ENCODE data around the gene GGT6. TPM values are rescaled to one million over a fixed set of nuclear protein-coding genes. Genes with fewer than 3 reads are reported as not detected.

GGT6 gene
- total RNA-seq, 1 donor, result not detected

- H3K36me3 ChIP-seq (ENCODE audit: insufficient read depth, low read length), result no peaks in the 10 kb centered on the region
- no peak overlapping the region for H3K4me3 ChIP-seq (ENCODE audit: insufficient read depth, low read length)
- H3K27ac ChIP-seq (ENCODE audit: low read depth, low read length), result no peak overlapping the region
- H3K9me3 ChIP-seq (ENCODE audit: low read depth, low read length), result no peaks in the 10 kb centered on the region
- H3K4me2 ChIP-seq (ENCODE audit: insufficient read depth, low read length), result no peak overlapping the region
- H2AFZ ChIP-seq (ENCODE audit: low read length), result no peak overlapping the region
- no peak for DNase-seq (ENCODE audit: insufficient read length, low spot score, missing footprints)
- H4K20me1 ChIP-seq (ENCODE audit: insufficient read depth, low read length), result no peaks in the 10 kb centered on the region
- H3K4me1 ChIP-seq (ENCODE audit: insufficient read depth, low read length), result peaks cover 5% of the 10 kb centered on the region
- H3K27me3 ChIP-seq (ENCODE audit: insufficient read depth, low read length), result no peaks in the 10 kb centered on the region
- no peaks in the 10 kb centered on the region for H3K79me2 ChIP-seq (ENCODE audit: insufficient read depth, low read length)
- no peak for TF ChIP-seq CTCF (IDR thresholded peaks at IDR 0.05; ENCODE audit: extremely low read depth, low read depth, low read length)
Measured at GRCh38 chr17:4511199-4511932, 49.0 kb downstream of the GGT6 start.

DNA sequence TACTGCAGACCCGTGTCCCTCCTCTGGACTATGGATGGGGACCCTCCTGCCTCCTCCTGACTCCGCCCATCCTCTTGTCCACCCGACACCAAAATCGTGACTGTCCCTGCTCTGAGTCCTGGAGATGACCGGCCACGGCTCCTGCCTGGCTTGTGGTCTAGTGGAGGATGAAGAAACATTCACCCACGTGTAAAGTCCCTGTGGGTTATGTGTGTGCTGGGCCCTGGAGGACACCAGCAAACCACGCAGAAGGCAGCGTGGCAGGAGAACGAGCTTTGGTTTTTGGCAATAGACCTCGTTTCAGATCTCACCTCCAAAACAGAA lies 49.8 kb downstream of the GGT6 start:
- no peak overlapping the region for H3K4me2 ChIP-seq (ENCODE audit: insufficient read depth, low read length)
- no peak overlapping the region for H3K4me3 ChIP-seq (ENCODE audit: insufficient read depth, low read length)
- peaks cover 5% of the 10 kb centered on the region for H3K4me1 ChIP-seq (ENCODE audit: insufficient read depth, low read length)
- no peaks in the 10 kb centered on the region for H3K9me3 ChIP-seq (ENCODE audit: low read depth, low read length)
- no peak overlapping the region for H3K27ac ChIP-seq (ENCODE audit: low read depth, low read length)
- no peak for DNase-seq (ENCODE audit: insufficient read length, low spot score, missing footprints)
- H3K36me3 ChIP-seq (ENCODE audit: insufficient read depth, low read length), result no peaks in the 10 kb centered on the region
- H2AFZ ChIP-seq (ENCODE audit: low read length), result no peak overlapping the region
- H4K20me1 ChIP-seq (ENCODE audit: insufficient read depth, low read length), result no peaks in the 10 kb centered on the region
- H3K79me2 ChIP-seq (ENCODE audit: insufficient read depth, low read length), result no peaks in the 10 kb centered on the region
- H3K27me3 ChIP-seq (ENCODE audit: insufficient read depth, low read length), result no peaks in the 10 kb centered on the region
- no peak for TF ChIP-seq CTCF (IDR thresholded peaks at IDR 0.05; ENCODE audit: extremely low read depth, low read depth, low read length)

DNA sequence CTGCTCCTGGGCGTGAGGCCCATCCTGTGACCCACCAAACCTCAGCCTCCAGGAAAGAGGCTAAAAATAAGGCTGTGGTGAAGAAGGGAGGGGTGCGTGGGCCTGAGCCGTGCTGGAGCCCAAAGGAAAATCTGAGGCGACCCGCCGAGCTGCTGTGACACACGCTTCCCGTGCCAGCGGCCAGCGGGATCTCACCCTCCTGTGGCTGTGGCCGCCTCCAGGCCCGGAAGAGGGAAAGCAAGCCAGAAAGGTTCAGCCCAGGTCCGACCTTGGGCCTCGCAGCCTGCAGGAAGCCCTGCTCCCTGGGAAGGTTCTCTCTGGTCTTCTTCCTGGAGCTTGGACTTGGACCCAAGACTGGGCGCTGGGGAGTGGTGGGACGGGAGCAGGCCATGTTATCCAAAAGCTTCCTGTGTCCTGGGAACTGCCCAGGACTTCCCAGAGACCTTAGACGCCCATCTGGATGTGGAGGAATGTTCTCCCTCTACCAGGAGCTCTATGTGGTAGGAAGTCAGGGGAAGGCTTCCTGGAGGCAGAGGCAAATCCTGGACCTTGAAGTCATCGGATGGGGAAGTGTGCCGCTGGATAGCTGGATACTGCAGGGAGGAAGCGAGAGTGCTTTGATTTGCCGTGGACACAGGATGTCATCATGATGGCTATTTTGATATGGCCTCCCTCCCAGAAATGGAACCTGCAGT lies 50.3 kb downstream of the GGT6 start:
- H3K4me1 ChIP-seq (ENCODE audit: insufficient read depth, low read length), result peaks cover 5% of the 10 kb centered on the region
- peak overlapping the region; percentile 16 for H3K27ac ChIP-seq (ENCODE audit: low read depth, low read length)
- no peaks in the 10 kb centered on the region for H3K27me3 ChIP-seq (ENCODE audit: insufficient read depth, low read length)
- H3K9me3 ChIP-seq (ENCODE audit: low read depth, low read length), result no peaks in the 10 kb centered on the region
- no peak overlapping the region for H3K4me2 ChIP-seq (ENCODE audit: insufficient read depth, low read length)
- H3K36me3 ChIP-seq (ENCODE audit: insufficient read depth, low read length), result no peaks in the 10 kb centered on the region
- peak overlapping the region; percentile 37 for H2AFZ ChIP-seq (ENCODE audit: low read length)
- TF ChIP-seq CTCF (IDR thresholded peaks at IDR 0.05; ENCODE audit: extremely low read depth, low read depth, low read length), result no peak
- peak; percentile 93 for DNase-seq (ENCODE audit: insufficient read length, low spot score, missing footprints)
- H4K20me1 ChIP-seq (ENCODE audit: insufficient read depth, low read length), result no peaks in the 10 kb centered on the region
- H3K4me3 ChIP-seq (ENCODE audit: insufficient read depth, low read length), result no peak overlapping the region
- H3K79me2 ChIP-seq (ENCODE audit: insufficient read depth, low read length), result no peaks in the 10 kb centered on the region

- Histone ChIP-seq H3K27ac (ENCODE audit: low read depth, low read length) (no peak overlapping the region), H4K20me1 (ENCODE audit: insufficient read depth, low read length) (no peaks in the 10 kb centered on the region), H2AFZ (ENCODE audit: low read length) (no peak overlapping the region), H3K9me3 (ENCODE audit: low read depth, low read length) (no peaks in the 10 kb centered on the region), H3K4me3 (ENCODE audit: insufficient read depth, low read length) (no peak overlapping the region), H3K27me3 (ENCODE audit: insufficient read depth, low read length) (no peaks in the 10 kb centered on the region), H3K4me2 (ENCODE audit: insufficient read depth, low read length) (no peak overlapping the region), H3K79me2 (ENCODE audit: insufficient read depth, low read length) (no peaks in the 10 kb centered on the region), H3K36me3 (ENCODE audit: insufficient read depth, low read length) (no peaks in the 10 kb centered on the region), H3K4me1 (ENCODE audit: insufficient read depth, low read length) (peaks cover 5% of the 10 kb centered on the region)
- no peak for TF ChIP-seq CTCF (IDR thresholded peaks at IDR 0.05; ENCODE audit: extremely low read depth, low read depth, low read length)
- DNase-seq (ENCODE audit: insufficient read length, low spot score, missing footprints), result peak; percentile 91
Measured at GRCh38 chr17:4509401-4509800, 51.0 kb downstream of the GGT6 start.

Data from osteoblast (primary cell).